ENCODE measurements around the gene GPANK1. TPM values are rescaled to one million over a fixed set of nuclear protein-coding genes. Genes with fewer than 3 reads are reported as not detected.
A peak's percentile ranks its signal among the peaks of the same experiment; 100 is the strongest.

The GPANK1 gene
- total and polyA plus RNA-seq, 9 of the 15 experiments (the other 6 are each of a cell fraction or from before 2014, with no cell fraction given) = 32.2 to 111 (median 46.3) TPM

GRCh38 chr6:31643818-31644454 is 20.9 kb downstream of the GPANK1 start:
- CTCF ChIA-PET (ENCODE audit: low intra/inter-chr PET ratio) = no interaction called here

More at GRCh38 chr6:31643818-31644454, 20.9 kb downstream of the GPANK1 start:
- no TSS peak for BruUV-seq (replicated peaks)
- Histone ChIP-seq H3K9ac (ENCODE audit: insufficient read depth in 1 of 2, low read depth in 2 of 2, low read length in 2 of 2) (peak overlapping the region in 1 of 2 experiments; percentile 6; a peak in 1 of 4 replicates), H3K27me3 (ENCODE audit: control insufficient read depth in 2 of 2, insufficient read depth in 2 of 2, low read length in 2 of 2) (no peaks in the 10 kb centered on the region), H2AFZ (ENCODE audit: low read depth, low read length) (no peak overlapping the region), H3K4me2 (ENCODE audit: insufficient read depth, low read length) (no peak overlapping the region), H3K9me3 (replicated peaks; ENCODE audit: control insufficient read depth, insufficient read depth, low read depth, low read length) (no peaks in the 10 kb centered on the region), H3K4me3 (no peak overlapping the region), H3K79me2 (ENCODE audit: control insufficient read depth, insufficient read depth, low read length) (peaks cover 6% of the 10 kb centered on the region; the same call in 1 of the 3 replicates), H4K20me1 (replicated peaks; ENCODE audit: control insufficient read depth, insufficient read depth, low read length) (no peaks in the 10 kb centered on the region), H3K9me1 (ENCODE audit: control insufficient read depth, insufficient read depth, low read length) (no peaks in the 10 kb centered on the region), H3K36me3 (ENCODE audit: control insufficient read depth, insufficient read depth, low read length) (peaks cover 95% of the 10 kb centered on the region), H3K27ac (ENCODE audit: extremely low read depth, low read depth, low read length) (no peak overlapping the region), H3K4me1 (replicated peaks in 1 of 2; ENCODE audit: control insufficient read depth in 2 of 2, insufficient read depth in 2 of 2, low read length in 2 of 2) (peaks cover 0 to 5% of the 10 kb centered on the region in 2 experiments; a peak in 1 of 5 replicates)
- in situ Hi-C loops (cut with MboI) = no loop called here
- POLR2A ChIA-PET = interaction anchor here (0.6 to 11.9 kb wide), 6 partner anchors 8 to 105 kb away, joined by 3 to 190 read pairs (median 3); partner anchors contain the start of genes APOM and BAG6
- intact Hi-C loops (cut with micrococcal nuclease) = no loop called here
- ATAC-seq (no peak), DNase-seq (ENCODE audit: extremely low read depth in 1 of 4, low spot score in 3 of 4) (no peak), FAIRE-seq (no peak)
- WGBS (ENCODE audit: insufficient coverage, low coverage, missing lambda C conversion rate) = 92% methylated on average over 13 of the region's 17 CpGs
- TF ChIP-seq RBM22 (IDR thresholded peaks at IDR 0.05; ENCODE audit: low read depth, low read length, poor library complexity, severe bottlenecking) (peak; percentile 73), ZNF239 (CRISPR knock-in tag; IDR thresholded peaks at IDR 0.05) (no peak), PCBP1 (IDR thresholded peaks at IDR 0.05; ENCODE audit: low read depth, low read length, poor library complexity, severe bottlenecking) (no peak), MCM3 (IDR thresholded peaks at IDR 0.05) (no peak), CEBPZ (IDR thresholded peaks at IDR 0.05; ENCODE audit: borderline replicate concordance, low read depth, low read length) (no peak), EWSR1 (IDR thresholded peaks at IDR 0.05; ENCODE audit: borderline replicate concordance, low read depth, partially characterized antibody) (no peak), ZNF668 (CRISPR knock-in tag; IDR thresholded peaks at IDR 0.05) (no peak), RBM34 (IDR thresholded peaks at IDR 0.05; ENCODE audit: borderline replicate concordance, insufficient read depth, low read length) (no peak), POLR2G (IDR thresholded peaks at IDR 0.05; ENCODE audit: low read depth, low read length) (peak; percentile 60), EP300 (IDR thresholded peaks at IDR 0.05; ENCODE audit: low read length) (no peak), RBFOX2 (IDR thresholded peaks at IDR 0.05; ENCODE audit: low read depth, low read length) (peak; percentile 66), ZSCAN32 (CRISPR knock-in tag; IDR thresholded peaks at IDR 0.05) (no peak), SMARCC2 (IDR thresholded peaks at IDR 0.05; ENCODE audit: low read depth) (no peak)
- TF ChIP-seq, protein P1, sequence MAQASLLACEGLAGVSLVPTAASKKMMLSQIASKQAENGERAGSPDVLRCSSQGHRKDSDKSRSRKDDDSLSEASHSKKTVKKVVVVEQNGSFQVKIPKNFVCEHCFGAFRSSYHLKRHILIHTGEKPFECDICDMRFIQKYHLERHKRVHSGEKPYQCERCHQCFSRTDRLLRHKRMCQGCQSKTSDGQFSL (CRISPR knock-in tag; IDR thresholded peaks at IDR 0.05) = no peak
- TF ChIP-seq, protein P1 (tag; IDR thresholded peaks at IDR 0.05) = no peak
- TF ChIP-seq, protein P2, sequence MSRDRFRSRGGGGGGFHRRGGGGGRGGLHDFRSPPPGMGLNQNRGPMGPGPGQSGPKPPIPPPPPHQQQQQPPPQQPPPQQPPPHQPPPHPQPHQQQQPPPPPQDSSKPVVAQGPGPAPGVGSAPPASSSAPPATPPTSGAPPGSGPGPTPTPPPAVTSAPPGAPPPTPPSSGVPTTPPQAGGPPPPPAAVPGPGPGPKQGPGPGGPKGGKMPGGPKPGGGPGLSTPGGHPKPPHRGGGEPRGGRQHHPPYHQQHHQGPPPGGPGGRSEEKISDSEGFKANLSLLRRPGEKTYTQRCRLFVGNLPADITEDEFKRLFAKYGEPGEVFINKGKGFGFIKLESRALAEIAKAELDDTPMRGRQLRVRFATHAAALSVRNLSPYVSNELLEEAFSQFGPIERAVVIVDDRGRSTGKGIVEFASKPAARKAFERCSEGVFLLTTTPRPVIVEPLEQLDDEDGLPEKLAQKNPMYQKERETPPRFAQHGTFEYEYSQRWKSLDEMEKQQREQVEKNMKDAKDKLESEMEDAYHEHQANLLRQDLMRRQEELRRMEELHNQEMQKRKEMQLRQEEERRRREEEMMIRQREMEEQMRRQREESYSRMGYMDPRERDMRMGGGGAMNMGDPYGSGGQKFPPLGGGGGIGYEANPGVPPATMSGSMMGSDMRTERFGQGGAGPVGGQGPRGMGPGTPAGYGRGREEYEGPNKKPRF (IDR thresholded peaks at IDR 0.05; ENCODE audit: low read depth, low read length) = no peak
